B cell (primary cell): ENCODE measurements around the gene C19orf73.

Experiments used
- EZH2 ChIP-seq: IDR thresholded peaks from 2 replicates; pipeline ENCODE4 v1.6.1; 2012; ENCODE audit warnings: borderline replicate concordance, low read depth, mild to moderate bottlenecking, moderate library complexity, low read length; ENCODE audit not compliant: insufficient read depth, poor library complexity, severe bottlenecking
- TF ChIP-seq, protein P1 (sequence below): fragments of 200-600 bp; IDR thresholded peaks from one replicate; pipeline ENCODE4 v1.8.0; 2022; ENCODE audit warnings: antibody characterized with exemption, mild to moderate bottlenecking

DNA sequence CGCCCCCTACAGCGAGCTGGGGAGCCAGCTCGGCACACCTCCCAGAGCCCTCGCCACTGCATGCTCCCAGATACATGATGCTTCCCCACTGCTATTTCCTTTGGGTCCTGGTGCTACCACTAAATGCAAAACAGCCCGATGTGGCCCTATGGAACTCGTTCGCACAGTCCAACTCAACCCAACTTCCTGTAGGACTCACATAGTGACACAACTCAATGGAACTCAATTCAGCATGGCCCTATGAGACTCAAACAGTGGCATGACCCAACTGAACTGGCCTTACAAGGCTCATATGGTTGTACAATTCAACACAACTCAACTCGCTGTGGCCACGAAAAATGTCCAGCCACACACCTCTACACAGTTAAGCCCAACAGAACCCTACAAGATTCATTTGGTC is 49.9 kb downstream of the C19orf73 start:
- TF ChIP-seq, protein P1, sequence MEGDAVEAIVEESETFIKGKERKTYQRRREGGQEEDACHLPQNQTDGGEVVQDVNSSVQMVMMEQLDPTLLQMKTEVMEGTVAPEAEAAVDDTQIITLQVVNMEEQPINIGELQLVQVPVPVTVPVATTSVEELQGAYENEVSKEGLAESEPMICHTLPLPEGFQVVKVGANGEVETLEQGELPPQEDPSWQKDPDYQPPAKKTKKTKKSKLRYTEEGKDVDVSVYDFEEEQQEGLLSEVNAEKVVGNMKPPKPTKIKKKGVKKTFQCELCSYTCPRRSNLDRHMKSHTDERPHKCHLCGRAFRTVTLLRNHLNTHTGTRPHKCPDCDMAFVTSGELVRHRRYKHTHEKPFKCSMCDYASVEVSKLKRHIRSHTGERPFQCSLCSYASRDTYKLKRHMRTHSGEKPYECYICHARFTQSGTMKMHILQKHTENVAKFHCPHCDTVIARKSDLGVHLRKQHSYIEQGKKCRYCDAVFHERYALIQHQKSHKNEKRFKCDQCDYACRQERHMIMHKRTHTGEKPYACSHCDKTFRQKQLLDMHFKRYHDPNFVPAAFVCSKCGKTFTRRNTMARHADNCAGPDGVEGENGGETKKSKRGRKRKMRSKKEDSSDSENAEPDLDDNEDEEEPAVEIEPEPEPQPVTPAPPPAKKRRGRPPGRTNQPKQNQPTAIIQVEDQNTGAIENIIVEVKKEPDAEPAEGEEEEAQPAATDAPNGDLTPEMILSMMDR = no peak
- no peak for TF ChIP-seq EZH2
